Tibial nerve (tissue), 4 donors: ENCODE data around the gene EPC2. TPM values are rescaled to one million over a fixed set of nuclear protein-coding genes. Genes with fewer than 3 reads are reported as not detected.
A peak's percentile ranks its signal among the peaks of the same experiment; 100 is the strongest.

ENCODE experiments used
- DNase-seq, 2 donors: peaks; one replicate each; pipeline ENCODE4 v3.0.0-alpha.2; 2019; ENCODE audit warnings: low spot score in 2 of 2
- H3K27ac ChIP-seq, 4 donors: fragments of 200-600 bp; sonication (generic) in 3 of 4; one replicate each; pipeline ENCODE4 v1.5.1; 2017 to 2019; ENCODE audit warnings: mild to moderate bottlenecking in 1 of 4
- H3K27me3 ChIP-seq, 2 donors: fragments of 200-600 bp; sonication (generic) in 1 of 2; one replicate each; pipeline versions ENCODE4 v1.5.1 to v1.6.0; 2017 to 2019
- H3K36me3 ChIP-seq, 3 donors: fragments of 200-600 bp; sonication (generic); one replicate each; pipeline ENCODE4 v1.5.1; 2018 to 2019
- H3K4me1 ChIP-seq, 4 donors: fragments of 200-600 bp; sonication (generic) in 3 of 4; one replicate each; pipeline ENCODE4 v1.5.1; 2017 to 2019
- H3K4me3 ChIP-seq, 4 donors: fragments of 200-600 bp; sonication (generic) in 3 of 4; one replicate each; pipeline ENCODE4 v1.5.1; 2017 to 2019; ENCODE audit warnings: mild to moderate bottlenecking in 1 of 4, moderate library complexity in 1 of 4
- H3K9me3 ChIP-seq, 4 donors: fragments of 200-600 bp; sonication (generic) in 3 of 4; one replicate each; pipeline ENCODE4 v1.5.1; 2017 to 2019
- CTCF ChIP-seq, 5 experiments: fragments of 200-600 bp in 3 of 5; fragments of 450-650 bp in 2 of 5; sonication (generic) in 3 of 5; IDR thresholded peaks; one replicate each; pipeline ENCODE4 v1.5.1; 2016 to 2019; ENCODE audit warnings: antibody characterized with exemption in 5 of 5, mild to moderate bottlenecking in 3 of 5, moderate library complexity in 2 of 5
- EP300 ChIP-seq, 2 donors: sonication (generic); formaldehyde crosslinking; IDR thresholded peaks; one replicate each; pipeline ENCODE4 v1.6.1; 2017; ENCODE audit warnings: antibody characterized with exemption in 2 of 2, mild to moderate bottlenecking in 1 of 2
- POLR2A ChIP-seq, 2 donors: fragments of 450-650 bp; IDR thresholded peaks; one replicate each; pipeline ENCODE4 v1.6.1; 2017; ENCODE audit warnings: antibody characterized with exemption in 2 of 2, mild to moderate bottlenecking in 2 of 2, moderate library complexity in 2 of 2
- WGBS, 2 donors: methylation state at CpG; one replicate each; pipeline ENCODE4 v1.1.5; 2018; 5-methylcytosine and 5-hydroxymethylcytosine counted together
- total RNA-seq, 4 donors: library from RNA; depleted of rRNA; stranded (reverse); fragments of >200 nt; gene quantifications; one replicate each; pipeline ENCODE4 v1.1.0, GENCODE V29; 2016

Gene EPC2
- total RNA-seq, 4 donors from 2014 or later: 23.4 to 26.5 (median 25.3) TPM

- DNase-seq: no peak
- Histone ChIP-seq H3K4me3 (no peak overlapping the region), H3K27me3 (no peaks in the 10 kb centered on the region), H3K4me1 (peaks cover 0 to 14% (median 0%) of the 10 kb centered on the region in 4 donors), H3K27ac (no peak overlapping the region), H3K9me3 (peaks cover 0 to 28% (median 4%) of the 10 kb centered on the region in 4 donors), H3K36me3 (peaks cover 0 to 14% (median 0%) of the 10 kb centered on the region in 3 donors)
- TF ChIP-seq EP300 (IDR thresholded peaks at IDR 0.05) (no peak), POLR2A (IDR thresholded peaks at IDR 0.05) (no peak), CTCF (IDR thresholded peaks at IDR 0.05) (no peak)
- 69 to 84% methylated on average over 2 of the region's 2 CpGs for WGBS, 2 donors
These were observed 71.9 kb downstream of the EPC2 start for GRCh38 chr2:148716378-148716920.

- peaks cover 0 to 14% (median 0%) of the 10 kb centered on the region in 3 donors for H3K36me3 ChIP-seq
- WGBS, 2 donors: 83 to 96% methylated on average over 3 of the region's 3 CpGs
- TF ChIP-seq CTCF (IDR thresholded peaks at IDR 0.05) (no peak), EP300 (IDR thresholded peaks at IDR 0.05) (no peak), POLR2A (IDR thresholded peaks at IDR 0.05) (no peak)
These were observed 73.5 kb downstream of the EPC2 start for GRCh38 chr2:148718039-148718438.

GRCh38 chr2:148719195-148719749 is 74.7 kb downstream of the EPC2 start:
- Histone ChIP-seq H3K27ac (no peak overlapping the region), H3K36me3 (peaks cover 0 to 14% (median 0%) of the 10 kb centered on the region in 3 donors), H3K27me3 (no peaks in the 10 kb centered on the region), H3K4me3 (no peak overlapping the region), H3K4me1 (peaks cover 0 to 39% (median 2%) of the 10 kb centered on the region in 4 donors), H3K9me3 (peaks cover 0 to 25% (median 4%) of the 10 kb centered on the region in 4 donors)
- no peak for TF ChIP-seq CTCF (IDR thresholded peaks at IDR 0.05)
- no peak for TF ChIP-seq POLR2A (IDR thresholded peaks at IDR 0.05)
- TF ChIP-seq EP300 (IDR thresholded peaks at IDR 0.05): no peak
- DNase-seq: no peak
- 93 to 95% methylated on average over 6 of the region's 6 CpGs for WGBS, 2 donors

More at GRCh38 chr2:148718039-148718438, 73.5 kb downstream of the EPC2 start:
- Histone ChIP-seq H3K27ac (no peak overlapping the region), H3K9me3 (peaks cover 0 to 28% (median 4%) of the 10 kb centered on the region in 4 donors), H3K4me3 (no peak overlapping the region), H3K27me3 (no peaks in the 10 kb centered on the region), H3K4me1 (peaks cover 0 to 28% (median 2%) of the 10 kb centered on the region in 4 donors)
- DNase-seq: no peak

GRCh38 chr2:148719941-148720436 is 75.4 kb downstream of the EPC2 start:
- Histone ChIP-seq H3K27me3 (no peaks in the 10 kb centered on the region), H3K4me3 (no peak overlapping the region), H3K36me3 (peaks cover 0 to 14% (median 0%) of the 10 kb centered on the region in 3 donors), H3K4me1 (peaks cover 0 to 45% (median 2%) of the 10 kb centered on the region in 4 donors), H3K9me3 (peaks cover 0 to 17% (median 4%) of the 10 kb centered on the region in 4 donors), H3K27ac (no peak overlapping the region)
- 23 to 51% methylated on average over 2 of the region's 2 CpGs for WGBS, 2 donors
- no peak for TF ChIP-seq POLR2A (IDR thresholded peaks at IDR 0.05)
- TF ChIP-seq EP300 (IDR thresholded peaks at IDR 0.05): no peak
- TF ChIP-seq CTCF (IDR thresholded peaks at IDR 0.05): no peak
- DNase-seq: no peak

- H3K4me3 ChIP-seq: no peak overlapping the region
These were observed 76.0 kb downstream of the EPC2 start for GRCh38 chr2:148720501-148721001.

More at GRCh38 chr2:148720501-148721001, 76.0 kb downstream of the EPC2 start:
- Histone ChIP-seq H3K27me3 (no peaks in the 10 kb centered on the region), H3K4me1 (peaks cover 0 to 49% (median 4%) of the 10 kb centered on the region in 4 donors), H3K36me3 (peaks cover 0 to 14% (median 0%) of the 10 kb centered on the region in 3 donors), H3K27ac (no peak overlapping the region), H3K9me3 (peaks cover 0 to 12% (median 2%) of the 10 kb centered on the region in 4 donors)
- TF ChIP-seq CTCF (IDR thresholded peaks at IDR 0.05): no peak
- no peak for TF ChIP-seq EP300 (IDR thresholded peaks at IDR 0.05)
- no peak for TF ChIP-seq POLR2A (IDR thresholded peaks at IDR 0.05)
- WGBS, 2 donors: 57 to 68% methylated on average over 20 of the region's 20 CpGs
- peak in 1 of 2 donors; percentile 5 for DNase-seq
